ENCODE measurements around the gene AURKB. TPM values are rescaled to one million over a fixed set of nuclear protein-coding genes. Genes with fewer than 3 reads are reported as not detected.
A peak's percentile ranks its signal among the peaks of the same experiment; 100 is the strongest.

AURKB gene
- total RNA-seq, 1 experiment from 2014 or later, result 209 TPM

GRCh38 chr17:8158267-8159031 is 51.9 kb downstream of the AURKB start:
- no peak overlapping the region for H3K4me3 ChIP-seq (ENCODE audit: low read depth, low read length, poor library complexity, severe bottlenecking)
- peak overlapping the region; percentile 61 for H3K27ac ChIP-seq (ENCODE audit: low read depth, low read length, poor library complexity, severe bottlenecking)
- ChIA-PET POLR2A (ENCODE audit: low non-redundant PET) (interaction anchor here (1.0 kb wide), 1 partner anchor 15 kb away, joined by 3 read pairs; no protein-coding TSS in a partner anchor), CTCF (interaction anchor here (1.0 kb wide), 1 partner anchor 15 kb away, joined by 4 read pairs; no protein-coding TSS in a partner anchor)
- H3K36me3 ChIP-seq (ENCODE audit: insufficient read depth, low read length, poor library complexity, severe bottlenecking), result peaks cover 22% of the 10 kb centered on the region
- intact Hi-C loops (cut with micrococcal nuclease; ENCODE audit: unreplicated experiment), result no loop called here
- BruUV-seq (replicated peaks), result no TSS peak
- H3K9me3 ChIP-seq (ENCODE audit: low read depth, low read length, poor library complexity, severe bottlenecking), result no peaks in the 10 kb centered on the region
- peak; percentile 88 for DNase-seq (ENCODE audit: low spot score)
- peaks cover 41% of the 10 kb centered on the region for H3K4me1 ChIP-seq (ENCODE audit: insufficient read depth, low read length, poor library complexity, severe bottlenecking)
- no peaks in the 10 kb centered on the region for H3K27me3 ChIP-seq (replicated peaks; ENCODE audit: insufficient read depth, low read depth, low read length, poor library complexity)
- TF ChIP-seq EZH2 (IDR thresholded peaks at IDR 0.05; ENCODE audit: borderline replicate concordance, low read depth, low read length, poor library complexity, severe bottlenecking), result no peak
- peak; percentile 89 for TF ChIP-seq CTCF (conservative IDR thresholded peaks at IDR 0.05; ENCODE audit: low read depth, low read length)

GRCh38 chr17:8156246-8156992 is 54.0 kb downstream of the AURKB start:
- BruUV-seq (replicated peaks), result no TSS peak

More at GRCh38 chr17:8156246-8156992, 54.0 kb downstream of the AURKB start:
- TF ChIP-seq EZH2 (IDR thresholded peaks at IDR 0.05; ENCODE audit: borderline replicate concordance, low read depth, low read length, poor library complexity, severe bottlenecking) (no peak), CTCF (conservative IDR thresholded peaks at IDR 0.05; ENCODE audit: low read depth, low read length) (0 out of 2 replicates have a peak, but pooled peaks have one; percentile 34)
- no peaks in the 10 kb centered on the region for H3K27me3 ChIP-seq (replicated peaks; ENCODE audit: insufficient read depth, low read depth, low read length, poor library complexity)
- POLR2A ChIA-PET (ENCODE audit: low non-redundant PET), result interaction anchor here (0.6 to 0.9 kb wide), 2 partner anchors 17 to 32 kb away, joined by 3 to 6 read pairs; no protein-coding TSS in a partner anchor
- H3K4me3 ChIP-seq (ENCODE audit: low read depth, low read length, poor library complexity, severe bottlenecking), result peak overlapping the region; percentile 52
- intact Hi-C loops (cut with micrococcal nuclease; ENCODE audit: unreplicated experiment), result loop anchor here (2.0 kb wide), 2 partner anchors 18 to 34 kb away; no protein-coding TSS in a partner anchor
- H3K4me1 ChIP-seq (ENCODE audit: insufficient read depth, low read length, poor library complexity, severe bottlenecking), result peaks cover 46% of the 10 kb centered on the region
- H3K9me3 ChIP-seq (ENCODE audit: low read depth, low read length, poor library complexity, severe bottlenecking), result no peaks in the 10 kb centered on the region
- peaks cover 21% of the 10 kb centered on the region for H3K36me3 ChIP-seq (ENCODE audit: insufficient read depth, low read length, poor library complexity, severe bottlenecking)
- peak; percentile 100 for DNase-seq (ENCODE audit: low spot score)
- peak overlapping the region; percentile 97 for H3K27ac ChIP-seq (ENCODE audit: low read depth, low read length, poor library complexity, severe bottlenecking)
- CTCF ChIA-PET, result interaction anchor here (0.5 kb wide), 2 partner anchors 52 to 62 kb away, joined by 3 to 4 read pairs; no protein-coding TSS in a partner anchor

Data from A673 (cell line).